ENCODE measurements around the gene PLEKHM3. TPM values are rescaled to one million over a fixed set of nuclear protein-coding genes. Genes with fewer than 3 reads are reported as not detected.

Gene PLEKHM3
- total RNA-seq, 1 experiment from 2014 or later: 9.3 TPM

DNA sequence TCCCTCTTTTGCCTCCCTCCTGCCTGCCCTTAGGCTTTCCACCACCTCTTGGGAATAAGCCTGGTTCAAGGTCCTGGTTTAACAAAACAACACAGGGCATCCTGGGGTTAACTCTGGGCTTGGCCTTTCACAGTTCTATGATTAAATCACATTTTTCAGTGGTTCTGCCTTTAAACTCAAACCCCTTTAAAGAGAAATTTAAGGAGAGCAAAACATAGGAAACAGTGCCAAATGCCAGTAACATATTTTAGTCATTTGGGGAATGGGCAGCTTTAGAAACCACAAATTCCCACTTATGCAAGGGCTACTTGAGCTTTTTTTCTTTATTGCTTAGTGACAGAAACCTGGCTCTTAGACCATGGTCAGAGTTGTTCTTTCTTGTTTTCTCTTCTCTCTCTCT lies 143.4 kb downstream of the PLEKHM3 start:
- TF ChIP-seq, protein P1, sequence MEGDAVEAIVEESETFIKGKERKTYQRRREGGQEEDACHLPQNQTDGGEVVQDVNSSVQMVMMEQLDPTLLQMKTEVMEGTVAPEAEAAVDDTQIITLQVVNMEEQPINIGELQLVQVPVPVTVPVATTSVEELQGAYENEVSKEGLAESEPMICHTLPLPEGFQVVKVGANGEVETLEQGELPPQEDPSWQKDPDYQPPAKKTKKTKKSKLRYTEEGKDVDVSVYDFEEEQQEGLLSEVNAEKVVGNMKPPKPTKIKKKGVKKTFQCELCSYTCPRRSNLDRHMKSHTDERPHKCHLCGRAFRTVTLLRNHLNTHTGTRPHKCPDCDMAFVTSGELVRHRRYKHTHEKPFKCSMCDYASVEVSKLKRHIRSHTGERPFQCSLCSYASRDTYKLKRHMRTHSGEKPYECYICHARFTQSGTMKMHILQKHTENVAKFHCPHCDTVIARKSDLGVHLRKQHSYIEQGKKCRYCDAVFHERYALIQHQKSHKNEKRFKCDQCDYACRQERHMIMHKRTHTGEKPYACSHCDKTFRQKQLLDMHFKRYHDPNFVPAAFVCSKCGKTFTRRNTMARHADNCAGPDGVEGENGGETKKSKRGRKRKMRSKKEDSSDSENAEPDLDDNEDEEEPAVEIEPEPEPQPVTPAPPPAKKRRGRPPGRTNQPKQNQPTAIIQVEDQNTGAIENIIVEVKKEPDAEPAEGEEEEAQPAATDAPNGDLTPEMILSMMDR (IDR thresholded peaks at IDR 0.05; ENCODE audit: insufficient read depth in 1 of 2, low read depth in 1 of 2, low read length in 1 of 2, severe bottlenecking in 1 of 2, unreplicated experiment in 1 of 2): no peak
- intact Hi-C loops (cut with micrococcal nuclease; ENCODE audit: unreplicated experiment): no loop called here
- CTCF ChIA-PET: no interaction called here
- Mint-ChIP-seq H3K27ac (ENCODE audit: unreplicated experiment) (no peak overlapping the region), H3K4me3 (ENCODE audit: unreplicated experiment) (no peak overlapping the region), H3K4me1 (ENCODE audit: low read depth, unreplicated experiment) (no peaks in the 10 kb centered on the region), H3K36me3 (ENCODE audit: insufficient read depth, unreplicated experiment) (no peaks in the 10 kb centered on the region), H3K27me3 (ENCODE audit: insufficient read depth, unreplicated experiment) (no peaks in the 10 kb centered on the region), H3K9me3 (ENCODE audit: unreplicated experiment) (no peaks in the 10 kb centered on the region)
- Histone ChIP-seq H3K4me1 (peaks cover 9% of the 10 kb centered on the region), H3K36me3 (ENCODE audit: control insufficient read depth, insufficient read depth, low read length) (no peaks in the 10 kb centered on the region), H3K27me3 (replicated peaks; ENCODE audit: control insufficient read depth, insufficient read depth, low read length) (no peaks in the 10 kb centered on the region), H3K4me3 (ENCODE audit: low read depth, low read length) (no peak overlapping the region), H3K9me3 (no peaks in the 10 kb centered on the region)
- POLR2A ChIA-PET: no interaction called here
- BruUV-seq (replicated peaks): no TSS peak
- no peak for DNase-seq

DNA sequence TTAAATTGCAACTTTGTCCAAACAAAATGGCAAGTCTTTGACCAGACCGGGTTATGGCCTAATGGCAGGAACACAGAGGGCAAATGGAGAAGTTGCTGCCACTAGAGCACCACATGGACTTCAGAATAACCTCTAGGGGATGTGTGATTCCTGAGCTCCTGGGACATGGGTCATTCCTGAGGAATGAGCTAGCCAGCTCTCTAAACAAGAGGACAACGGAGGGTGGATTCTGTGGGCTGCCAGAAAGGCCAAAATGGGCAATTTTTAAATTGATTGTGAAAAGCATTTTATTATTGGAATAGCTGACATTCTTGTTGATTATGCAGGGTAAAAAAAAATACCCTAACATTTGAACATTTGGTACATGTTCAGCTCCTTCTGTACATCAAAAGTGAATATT lies 145.8 kb downstream of the PLEKHM3 start:
- BruUV-seq (replicated peaks): no TSS peak
- POLR2A ChIA-PET: no interaction called here
- H3K9me3 Mint-ChIP-seq (ENCODE audit: unreplicated experiment): no peaks in the 10 kb centered on the region

DNA sequence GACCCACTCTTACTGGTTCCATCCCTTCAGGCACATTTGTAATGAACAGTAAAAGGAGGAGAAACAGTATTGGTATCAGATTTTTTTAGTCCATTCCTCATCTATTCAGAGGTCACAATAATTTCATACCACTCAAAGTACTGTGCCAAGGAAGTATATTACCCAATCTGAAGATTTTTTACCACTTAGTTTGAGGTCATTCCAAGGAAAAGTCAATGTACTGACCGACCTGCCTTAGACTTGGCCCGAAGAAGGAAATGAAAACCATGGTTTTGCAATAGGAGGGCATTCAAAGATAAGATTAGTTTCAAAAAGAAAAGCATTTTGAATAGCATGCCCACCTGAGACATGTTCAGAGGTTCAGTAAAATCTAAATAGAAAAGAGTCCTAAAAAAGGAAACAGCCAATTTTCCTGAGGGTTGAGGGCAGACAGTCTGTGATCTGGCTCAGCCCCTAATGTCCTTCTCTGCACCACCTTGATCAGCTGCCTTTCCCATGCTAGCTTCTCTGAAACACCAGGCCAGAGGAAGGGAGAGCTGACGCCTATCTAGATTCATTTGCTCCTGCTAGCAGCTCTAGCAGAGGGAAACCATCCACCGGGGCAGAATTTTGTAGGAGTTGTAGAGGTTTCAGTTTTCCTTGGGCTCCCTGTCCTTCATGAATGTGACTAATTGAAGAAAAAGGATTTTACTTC lies 148.3 kb downstream of the PLEKHM3 start:
- no peak for DNase-seq
- Histone ChIP-seq H3K36me3 (ENCODE audit: control insufficient read depth, insufficient read depth, low read length) (no peaks in the 10 kb centered on the region), H3K4me3 (ENCODE audit: low read depth, low read length) (no peak overlapping the region), H3K9me3 (no peaks in the 10 kb centered on the region), H3K27me3 (replicated peaks; ENCODE audit: control insufficient read depth, insufficient read depth, low read length) (no peaks in the 10 kb centered on the region), H3K4me1 (peaks cover 24% of the 10 kb centered on the region)
- intact Hi-C loops (cut with micrococcal nuclease; ENCODE audit: unreplicated experiment): no loop called here
- TF ChIP-seq, protein P1 (IDR thresholded peaks at IDR 0.05; ENCODE audit: insufficient read depth in 1 of 2, low read depth in 1 of 2, low read length in 1 of 2, severe bottlenecking in 1 of 2, unreplicated experiment in 1 of 2): no peak
- H3K36me3 Mint-ChIP-seq (ENCODE audit: insufficient read depth, unreplicated experiment): no peaks in the 10 kb centered on the region
- H3K27me3 Mint-ChIP-seq (ENCODE audit: insufficient read depth, unreplicated experiment): no peaks in the 10 kb centered on the region
- no peak overlapping the region for H3K4me3 Mint-ChIP-seq (ENCODE audit: unreplicated experiment)
- ChIA-PET POLR2A (no interaction called here), CTCF (no interaction called here)
- BruUV-seq (replicated peaks): no TSS peak
- no peaks in the 10 kb centered on the region for H3K9me3 Mint-ChIP-seq (ENCODE audit: unreplicated experiment)
- H3K27ac Mint-ChIP-seq (ENCODE audit: unreplicated experiment): no peak overlapping the region
- peaks cover 6% of the 10 kb centered on the region for H3K4me1 Mint-ChIP-seq (ENCODE audit: low read depth, unreplicated experiment)

More for the DNA sequence above, 145.8 kb downstream of the PLEKHM3 start:
- H3K4me1 ChIP-seq: peaks cover 14% of the 10 kb centered on the region
- DNase-seq: no peak
- TF ChIP-seq, protein P1 (IDR thresholded peaks at IDR 0.05; ENCODE audit: insufficient read depth in 1 of 2, low read depth in 1 of 2, low read length in 1 of 2, severe bottlenecking in 1 of 2, unreplicated experiment in 1 of 2): peak in 1 of 2 experiments; percentile 22
- Mint-ChIP-seq H3K4me3 (ENCODE audit: unreplicated experiment) (no peak overlapping the region), H3K4me1 (ENCODE audit: low read depth, unreplicated experiment) (no peaks in the 10 kb centered on the region), H3K36me3 (ENCODE audit: insufficient read depth, unreplicated experiment) (no peaks in the 10 kb centered on the region), H3K27ac (ENCODE audit: unreplicated experiment) (peak overlapping the region; percentile 2), H3K27me3 (ENCODE audit: insufficient read depth, unreplicated experiment) (no peaks in the 10 kb centered on the region)
- CTCF ChIA-PET: interaction anchor here (0.8 to 1.2 kb wide), 3 partner anchors 18 to 109 kb away, joined by 3 to 5 read pairs (median 3); partner anchors contain the start of gene FZD5
- H3K4me3 ChIP-seq (ENCODE audit: low read depth, low read length): no peak overlapping the region
- H3K9me3 ChIP-seq: no peaks in the 10 kb centered on the region
- intact Hi-C loops (cut with micrococcal nuclease; ENCODE audit: unreplicated experiment): no loop called here
- no peaks in the 10 kb centered on the region for H3K27me3 ChIP-seq (replicated peaks; ENCODE audit: control insufficient read depth, insufficient read depth, low read length)
- no peaks in the 10 kb centered on the region for H3K36me3 ChIP-seq (ENCODE audit: control insufficient read depth, insufficient read depth, low read length)
